ENCODE results near the gene PROCA1.

GRCh38 chr17:28743243-28744103 lies 31.8 kb upstream of the PROCA1 start, which contains the start of gene TRAF4:
- no peak for TF ChIP-seq CTCF (IDR thresholded peaks at IDR 0.05)
- peak; percentile 32; the same call in 1 of the 2 replicates for TF ChIP-seq SIN3A (IDR thresholded peaks at IDR 0.05; ENCODE audit: borderline replicate concordance, insufficient read depth, low read depth, low read length)
